ENCODE data around the gene MKRN2OS.

The MKRN2OS gene, protein sequence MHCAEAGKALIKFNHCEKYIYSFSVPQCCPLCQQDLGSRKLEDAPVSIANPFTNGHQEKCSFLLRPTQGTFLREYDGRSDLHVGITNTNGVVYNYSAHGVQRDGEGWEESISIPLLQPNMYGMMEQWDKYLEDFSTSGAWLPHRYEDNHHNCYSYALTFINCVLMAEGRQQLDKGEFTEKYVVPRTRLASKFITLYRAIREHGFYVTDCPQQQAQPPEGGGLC

GRCh38 chr3:12545473-12545791, at the start of gene MKRN2OS:
Gene MKRN2OS (minus strand): TSS chr3:12545499. CDS start chr3:12545464, 35 bp downstream.
- Histone ChIP-seq H3K4me3 (replicated peaks; ENCODE audit: low read depth, low read length) (no peak within 1 kb of the TSS), H3K36me3 (ENCODE audit: control insufficient read depth, insufficient read depth, low read length) (no peaks in the 10 kb centered on the region; the same call in 1 of the 2 replicates), H3K27me3 (replicated peaks; ENCODE audit: control insufficient read depth, insufficient read depth, low read length) (no peaks in the 10 kb centered on the region)
- TF ChIP-seq CTCF (IDR thresholded peaks at IDR 0.05; ENCODE audit: insufficient read depth, low read length, poor library complexity, severe bottlenecking): no peak
- DNase-seq (ENCODE audit: extremely low read depth, insufficient read length): no peak

DNA sequence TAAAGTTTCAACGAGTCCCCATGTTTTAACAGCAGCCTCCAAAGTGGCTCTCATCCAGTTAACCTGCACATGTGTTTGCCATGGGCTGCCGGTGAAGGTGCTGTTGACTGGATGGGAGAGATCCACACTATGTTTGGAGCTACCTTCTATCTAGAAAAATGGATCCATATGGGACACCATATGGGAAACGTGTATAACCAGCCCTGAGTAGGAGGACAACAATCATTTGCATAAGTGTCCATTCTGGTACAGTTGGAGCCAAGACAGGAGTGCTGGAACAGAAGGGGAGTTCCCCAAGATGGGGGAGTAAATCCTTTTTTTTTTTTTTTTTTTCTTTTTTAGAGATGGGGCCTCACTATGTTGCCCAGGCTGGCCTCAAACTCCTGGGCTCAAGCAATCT, 48.2 kb upstream of the MKRN2OS start:
- peaks cover 27% of the 10 kb centered on the region for H3K36me3 ChIP-seq (ENCODE audit: control insufficient read depth, insufficient read depth, low read length)
- no peaks in the 10 kb centered on the region for H3K27me3 ChIP-seq (replicated peaks; ENCODE audit: control insufficient read depth, insufficient read depth, low read length)
- no peak overlapping the region for H3K4me3 ChIP-seq (replicated peaks; ENCODE audit: low read depth, low read length)
- DNase-seq (ENCODE audit: extremely low read depth, insufficient read length): no peak
- no peak for TF ChIP-seq CTCF (IDR thresholded peaks at IDR 0.05; ENCODE audit: insufficient read depth, low read length, poor library complexity, severe bottlenecking)

DNA sequence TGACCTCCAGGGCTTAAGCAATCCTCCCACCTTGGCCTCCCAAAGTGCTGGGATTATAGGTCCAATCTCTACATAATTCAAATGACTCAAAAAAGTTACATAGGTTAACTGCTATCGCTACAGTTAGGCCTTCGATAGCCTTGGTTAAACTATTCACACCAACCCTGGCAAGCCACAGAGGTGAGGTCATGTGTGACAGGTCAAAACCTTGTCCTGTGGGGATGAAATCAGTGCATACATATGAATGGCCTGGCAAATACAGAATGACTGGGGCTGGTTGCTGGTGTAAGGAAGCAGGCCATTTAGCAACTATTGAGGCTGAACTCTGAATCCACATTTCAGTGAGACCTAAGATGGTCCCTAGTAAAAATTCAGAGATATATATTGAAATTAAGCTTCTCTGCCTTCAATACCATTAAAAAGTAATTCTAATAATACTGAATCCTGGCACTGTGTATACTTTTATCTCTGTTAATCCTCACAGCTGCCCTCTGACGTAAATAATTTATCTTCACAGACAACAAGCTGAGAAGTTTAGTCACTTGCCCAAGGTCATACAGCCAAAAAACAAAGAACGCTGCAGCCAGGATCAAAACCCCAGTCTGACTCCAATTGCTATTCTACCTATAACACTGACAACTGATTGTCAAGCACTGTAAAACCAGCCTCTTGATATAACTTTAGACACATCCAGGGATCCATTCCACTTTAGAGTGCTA, 46.9 kb upstream of the MKRN2OS start:
- Histone ChIP-seq H3K27me3 (replicated peaks; ENCODE audit: control insufficient read depth, insufficient read depth, low read length) (no peaks in the 10 kb centered on the region), H3K36me3 (ENCODE audit: control insufficient read depth, insufficient read depth, low read length) (peaks cover 31% of the 10 kb centered on the region), H3K4me3 (replicated peaks; ENCODE audit: low read depth, low read length) (no peak overlapping the region)
- no peak for DNase-seq (ENCODE audit: extremely low read depth, insufficient read length)
- TF ChIP-seq CTCF (IDR thresholded peaks at IDR 0.05; ENCODE audit: insufficient read depth, low read length, poor library complexity, severe bottlenecking): no peak

GRCh38 chr3:12591456-12591855, 46.2 kb upstream of the MKRN2OS start:
- no peak for TF ChIP-seq CTCF (IDR thresholded peaks at IDR 0.05; ENCODE audit: insufficient read depth, low read length, poor library complexity, severe bottlenecking)
- Histone ChIP-seq H3K4me3 (replicated peaks; ENCODE audit: low read depth, low read length) (no peak overlapping the region), H3K36me3 (ENCODE audit: control insufficient read depth, insufficient read depth, low read length) (peaks cover 32% of the 10 kb centered on the region), H3K27me3 (replicated peaks; ENCODE audit: control insufficient read depth, insufficient read depth, low read length) (no peaks in the 10 kb centered on the region)
- no peak for DNase-seq (ENCODE audit: extremely low read depth, insufficient read length)

DNA sequence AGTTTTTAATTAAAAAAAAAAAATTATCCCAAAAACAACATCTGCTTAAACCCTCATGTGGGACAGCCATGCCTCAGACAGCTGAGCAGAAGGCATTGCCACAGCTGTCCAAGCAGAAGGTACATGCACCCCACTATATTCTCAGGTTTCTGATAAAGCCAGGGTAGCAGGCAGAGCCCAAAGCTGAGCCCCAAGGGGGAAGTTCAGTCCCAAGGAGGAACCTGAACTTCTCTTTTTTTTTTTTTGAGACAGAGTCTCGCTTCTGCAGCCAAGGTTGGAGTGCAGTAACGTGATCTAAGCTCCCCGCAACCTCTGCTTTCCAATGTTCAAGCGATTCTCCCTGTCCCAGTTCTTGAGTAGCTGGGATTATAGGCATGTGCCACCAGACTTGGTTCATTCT, 44.8 kb upstream of the MKRN2OS start:
- Histone ChIP-seq H3K36me3 (ENCODE audit: control insufficient read depth, insufficient read depth, low read length) (peaks cover 28% of the 10 kb centered on the region), H3K4me3 (replicated peaks; ENCODE audit: low read depth, low read length) (no peak overlapping the region), H3K27me3 (replicated peaks; ENCODE audit: control insufficient read depth, insufficient read depth, low read length) (no peaks in the 10 kb centered on the region)
- no peak for DNase-seq (ENCODE audit: extremely low read depth, insufficient read length)
- TF ChIP-seq CTCF (IDR thresholded peaks at IDR 0.05; ENCODE audit: insufficient read depth, low read length, poor library complexity, severe bottlenecking): no peak
